NCI-H226 (cell line): Measurements from ENCODE around the gene DYRK4.

Experiments
- DNase-seq: peaks from one replicate; pipeline ENCODE4 v3.0.0-alpha.2; 2015

DYRK4 gene

GRCh38 chr12:4630262-4630661 lies 68.3 kb downstream of the DYRK4 start:
- DNase-seq = no peak

- DNase-seq = no peak
Measured at GRCh38 chr12:4643747-4644146, 81.7 kb downstream of the DYRK4 start.

- DNase-seq = no peak
Measured at GRCh38 chr12:4645023-4645422, 83.0 kb downstream of the DYRK4 start.

GRCh38 chr12:4648104-4648500 lies 86.1 kb downstream of the DYRK4 start:
- DNase-seq = no peak

GRCh38 chr12:4648501-4649357 lies 86.7 kb downstream of the DYRK4 start, which contains the start of the genes AKAP3 and NDUFA9:
Gene AKAP3, minus strand, starts transcription at chr12:4649051. Its CDS starts 10,855 bp downstream, at chr12:4638196.
Gene NDUFA9, plus strand, starts transcription at chr12:4649114. Its CDS starts 13 bp downstream, at chr12:4649127.
- peak; percentile 69 for DNase-seq

- DNase-seq = no peak
Measured at GRCh38 chr12:4649358-4649661, 87.3 kb downstream of the DYRK4 start.

- DNase-seq = no peak
Measured at GRCh38 chr12:4653257-4653656, 91.2 kb downstream of the DYRK4 start.

GRCh38 chr12:4653691-4654090 lies 91.7 kb downstream of the DYRK4 start:
- no peak for DNase-seq
